Spleen (tissue), 7 donors: Measurements from ENCODE around the gene RELCH.

Experiments
- POLR2A ChIP-seq, 3 donors: fragments of 450-650 bp; IDR thresholded peaks; one replicate each; pipeline ENCODE4 v1.5.1; 2017; ENCODE audit warnings: antibody characterized with exemption in 3 of 3, mild to moderate bottlenecking in 1 of 3
- TF ChIP-seq, protein P1 (sequence below), 11 experiments: fragments of 200-600 bp in 7 of 11; fragments of 450-650 bp in 4 of 11; sonication (generic) in 4 of 11; IDR thresholded peaks in 8 of 11; conservative IDR thresholded peaks in 3 of 11; 1 replicate in 7 of 11; 2 replicates in 4 of 11; pipeline versions ENCODE4 v1.4.0 to v1.8.0; 2016 to 2021; ENCODE audit warnings: antibody characterized with exemption in 11 of 11, inconsistent platforms in 4 of 11, mild to moderate bottlenecking in 1 of 11
- donor health status: DM: no; HTN: no; CAD: no; lungs with moderate emphysema.
- donor health status: DM: no; HTN: no; CAD: no.
- donor health status: DM: no; HTN: no; CAD: no.

- TF ChIP-seq, protein P1, sequence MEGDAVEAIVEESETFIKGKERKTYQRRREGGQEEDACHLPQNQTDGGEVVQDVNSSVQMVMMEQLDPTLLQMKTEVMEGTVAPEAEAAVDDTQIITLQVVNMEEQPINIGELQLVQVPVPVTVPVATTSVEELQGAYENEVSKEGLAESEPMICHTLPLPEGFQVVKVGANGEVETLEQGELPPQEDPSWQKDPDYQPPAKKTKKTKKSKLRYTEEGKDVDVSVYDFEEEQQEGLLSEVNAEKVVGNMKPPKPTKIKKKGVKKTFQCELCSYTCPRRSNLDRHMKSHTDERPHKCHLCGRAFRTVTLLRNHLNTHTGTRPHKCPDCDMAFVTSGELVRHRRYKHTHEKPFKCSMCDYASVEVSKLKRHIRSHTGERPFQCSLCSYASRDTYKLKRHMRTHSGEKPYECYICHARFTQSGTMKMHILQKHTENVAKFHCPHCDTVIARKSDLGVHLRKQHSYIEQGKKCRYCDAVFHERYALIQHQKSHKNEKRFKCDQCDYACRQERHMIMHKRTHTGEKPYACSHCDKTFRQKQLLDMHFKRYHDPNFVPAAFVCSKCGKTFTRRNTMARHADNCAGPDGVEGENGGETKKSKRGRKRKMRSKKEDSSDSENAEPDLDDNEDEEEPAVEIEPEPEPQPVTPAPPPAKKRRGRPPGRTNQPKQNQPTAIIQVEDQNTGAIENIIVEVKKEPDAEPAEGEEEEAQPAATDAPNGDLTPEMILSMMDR (IDR thresholded peaks at IDR 0.05 in 8 of 11, conservative IDR thresholded peaks at IDR 0.05 in 3 of 11) = no peak
- TF ChIP-seq POLR2A (IDR thresholded peaks at IDR 0.05) = no peak
These were observed 12.6 kb downstream of the RELCH start for GRCh38 chr18:62199629-62200028.
